Pons (tissue), 1 donor: ENCODE data around the gene FAM234A.

Experiments
- DNase-seq: peaks from one replicate; pipeline ENCODE4 v3.0.0-alpha.2; 2016; ENCODE audit warnings: low spot score

The FAM234A gene

DNA sequence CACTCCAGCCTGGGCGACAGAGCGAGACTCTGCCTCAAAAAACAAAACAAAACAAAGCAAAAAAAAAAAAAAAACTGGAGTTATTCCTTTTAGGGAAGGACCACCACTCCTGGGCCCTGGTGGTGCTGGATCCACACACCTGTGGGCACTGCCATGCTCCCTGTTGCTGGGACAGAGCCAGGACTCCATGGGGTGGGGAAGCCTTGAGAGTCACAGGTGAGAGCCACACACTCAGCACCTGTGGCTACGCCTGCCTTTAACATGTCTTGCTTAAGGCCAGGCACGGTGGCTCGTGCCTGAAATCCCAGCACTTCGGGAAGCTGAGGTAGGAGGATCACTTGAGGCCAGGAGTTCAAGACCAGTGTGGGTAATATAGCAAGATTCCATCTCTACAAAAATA is 66.6 kb downstream of the FAM234A start:
- no peak for DNase-seq

DNA sequence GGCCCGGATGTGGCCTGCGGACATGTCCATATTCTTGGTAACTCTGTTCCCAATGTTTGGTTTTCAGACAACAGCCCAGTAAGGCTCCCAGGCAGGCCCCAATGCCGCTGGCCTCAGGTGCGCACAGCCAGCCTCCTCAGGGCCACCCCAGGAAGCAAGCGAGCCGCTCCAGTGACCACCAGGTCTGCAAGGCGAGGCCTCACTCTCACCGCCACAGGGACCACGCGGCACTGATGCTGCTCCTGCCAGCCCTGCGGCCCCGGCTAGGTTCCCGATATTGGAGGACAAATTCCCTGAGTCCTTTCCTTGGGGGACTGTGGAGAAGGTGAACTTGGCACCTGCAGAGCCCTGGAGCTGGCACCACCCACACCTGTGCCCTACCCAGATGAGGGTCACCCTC is 67.3 kb downstream of the FAM234A start:
- no peak for DNase-seq

DNA sequence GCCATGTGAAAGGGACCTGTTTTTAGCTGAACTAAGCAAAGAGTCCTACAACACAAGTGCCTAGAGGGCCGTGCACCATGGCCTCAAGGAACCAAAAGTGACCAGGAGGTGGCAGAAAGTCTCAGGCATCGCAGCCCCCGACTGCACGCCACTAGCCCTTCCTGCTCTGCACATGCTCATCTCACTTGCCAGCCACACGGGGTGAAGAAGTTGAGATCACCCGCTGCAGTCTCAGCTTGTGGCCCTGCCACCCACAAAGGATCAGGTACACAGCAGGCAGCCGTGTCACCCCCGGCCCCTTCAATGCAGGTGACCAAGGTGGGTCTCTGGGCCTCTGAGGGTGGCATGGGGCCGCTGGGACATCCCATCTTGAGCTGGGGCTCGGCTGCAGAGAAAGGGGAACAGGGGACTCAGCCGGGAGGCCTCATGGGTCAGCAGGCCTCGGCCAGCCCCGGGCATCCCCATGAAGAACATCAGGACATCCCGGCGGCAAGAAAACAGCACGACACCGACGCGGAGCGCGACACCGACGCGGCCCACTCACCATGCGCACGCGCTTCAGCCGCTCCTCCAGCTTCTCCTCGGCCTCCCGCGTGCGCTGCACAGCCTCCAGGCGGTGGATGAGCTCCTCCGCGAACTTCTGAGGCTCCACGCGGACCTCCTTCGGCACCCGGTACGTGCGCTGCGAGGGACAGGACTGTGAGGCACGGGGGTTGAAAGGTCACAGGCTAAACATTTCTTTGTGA is 69.3 kb downstream of the FAM234A start:
- no peak for DNase-seq

DNA sequence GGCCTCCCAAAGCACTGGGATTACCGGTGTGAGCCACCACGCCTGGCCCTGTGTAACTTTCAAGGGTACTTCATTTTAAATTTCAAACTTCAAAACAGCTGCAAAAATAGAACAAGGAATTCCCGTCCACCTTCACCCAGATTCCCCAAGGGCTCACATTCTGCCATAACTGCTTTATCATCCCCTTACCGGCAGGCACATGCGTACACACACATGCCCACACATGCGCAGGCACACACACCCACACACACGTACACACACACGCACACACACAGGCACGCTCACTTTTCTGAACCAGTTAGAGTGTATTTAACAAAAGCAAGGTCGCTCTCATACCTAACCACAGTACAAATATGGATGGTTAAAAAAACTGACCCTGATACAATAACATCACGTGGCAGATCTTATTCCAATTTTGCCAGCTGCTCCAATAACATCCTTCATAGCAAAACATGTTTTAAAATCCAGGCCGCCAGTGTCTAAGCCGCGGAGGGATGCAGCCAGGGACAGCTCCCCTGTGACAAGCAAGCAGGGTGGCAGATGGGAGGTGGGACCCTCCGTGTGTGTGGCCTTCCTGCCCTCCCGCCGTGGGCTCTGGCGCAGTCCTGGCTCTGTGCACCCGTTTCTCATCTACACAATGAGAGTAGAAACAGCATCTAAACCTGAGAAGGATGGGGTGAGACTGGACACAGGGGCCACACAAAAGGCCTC is 71.5 kb downstream of the FAM234A start:
- no peak for DNase-seq

- no peak for DNase-seq
These were observed 72.3 kb downstream of the FAM234A start for GRCh38 chr16:306911-307370.

DNA sequence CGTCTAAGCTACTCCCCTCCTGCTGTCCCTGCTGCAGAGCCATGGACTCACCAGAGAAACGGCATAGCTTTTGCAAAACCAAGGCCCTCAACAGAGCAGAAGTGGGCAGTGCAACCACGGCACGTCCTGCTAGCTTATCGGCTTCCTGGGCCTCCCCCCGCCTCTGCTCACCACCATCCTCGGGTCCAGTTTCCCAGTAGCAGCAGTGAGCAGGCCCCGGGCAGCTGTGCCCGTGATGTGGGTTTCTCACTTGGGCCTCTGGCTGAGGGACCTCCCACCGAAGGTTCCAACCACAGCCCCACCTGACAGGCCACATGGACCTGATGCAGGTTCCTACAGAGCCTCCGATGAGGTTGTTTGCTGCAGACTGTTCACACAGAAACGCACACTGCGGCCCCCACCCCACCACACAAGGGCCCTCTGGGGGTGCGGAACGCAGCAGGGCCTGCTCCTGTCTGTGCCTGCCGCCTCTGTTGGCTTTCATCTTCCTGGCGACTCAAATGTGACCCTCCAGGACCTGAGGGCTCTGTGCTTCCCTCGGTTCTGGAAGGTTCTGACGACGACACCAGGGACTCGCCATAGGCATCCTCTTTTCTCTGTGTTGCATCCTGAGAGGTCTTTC is 73.2 kb downstream of the FAM234A start:
- DNase-seq = no peak

DNA sequence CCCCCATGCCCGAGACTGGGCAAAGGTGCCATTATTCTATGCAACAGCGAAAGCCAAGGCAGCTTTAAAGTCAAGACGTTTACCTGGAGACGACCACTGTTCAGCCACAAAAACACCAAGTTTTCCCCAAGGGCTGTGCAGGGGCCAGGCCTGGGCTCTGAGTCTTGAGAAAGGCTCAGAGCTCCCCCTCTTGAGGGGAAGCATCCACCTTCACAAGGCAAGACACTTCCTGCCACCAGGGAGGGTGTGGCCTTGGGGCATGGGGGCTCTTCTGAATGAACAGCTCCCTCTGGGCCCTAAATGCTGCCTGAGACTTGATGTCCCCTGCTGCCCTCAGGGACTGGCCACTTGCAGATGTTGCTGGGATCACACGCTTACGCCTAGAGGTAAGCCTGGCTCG is 74.9 kb downstream of the FAM234A start:
- DNase-seq = no peak

- DNase-seq = no peak
These were observed 77.1 kb downstream of the FAM234A start for GRCh38 chr16:311725-312124.

DNA sequence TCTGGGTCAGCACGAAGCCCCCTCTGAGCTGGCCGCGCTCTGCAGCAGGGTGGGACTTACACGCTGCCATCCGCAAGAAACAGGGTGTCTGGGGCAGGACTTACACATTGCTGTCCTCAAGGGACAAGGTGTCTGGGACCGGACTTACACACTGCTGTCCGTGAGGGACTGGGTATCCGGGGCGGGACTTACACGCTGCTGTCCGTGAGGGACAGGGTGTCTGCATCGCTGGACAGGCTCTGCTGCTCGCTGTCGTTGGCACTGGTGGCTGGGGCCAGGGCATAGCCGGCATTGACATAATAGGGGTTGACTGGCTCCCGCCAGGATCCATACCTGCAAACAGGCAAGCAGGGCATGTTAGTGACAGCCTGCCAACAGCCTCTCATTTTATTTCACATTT is 79.7 kb downstream of the FAM234A start:
- DNase-seq = no peak

GRCh38 chr16:314795-315299 is 80.2 kb downstream of the FAM234A start:
- no peak for DNase-seq
